ENCODE data around the gene CSF2RB.

- TF ChIP-seq CTCF (IDR thresholded peaks at IDR 0.05), result no peak
- no peak for TF ChIP-seq POLR2AphosphoS5 (IDR thresholded peaks at IDR 0.05; ENCODE audit: insufficient read depth in 1 of 2, low read depth in 1 of 2)
- TF ChIP-seq POLR2A (IDR thresholded peaks at IDR 0.05), result no peak
These were observed 15.5 kb downstream of the CSF2RB start for GRCh38 chr22:36928786-36929535.
